ENCODE results near the gene C10orf95.
A peak's percentile ranks its signal among the peaks of the same experiment; 100 is the strongest.

Gene C10orf95

GRCh38 chr10:102416695-102417094 lies 34.6 kb downstream of the C10orf95 start:
- no peak for DNase-seq (ENCODE audit: low read depth in 2 of 3, low spot score in 2 of 3)

DNA sequence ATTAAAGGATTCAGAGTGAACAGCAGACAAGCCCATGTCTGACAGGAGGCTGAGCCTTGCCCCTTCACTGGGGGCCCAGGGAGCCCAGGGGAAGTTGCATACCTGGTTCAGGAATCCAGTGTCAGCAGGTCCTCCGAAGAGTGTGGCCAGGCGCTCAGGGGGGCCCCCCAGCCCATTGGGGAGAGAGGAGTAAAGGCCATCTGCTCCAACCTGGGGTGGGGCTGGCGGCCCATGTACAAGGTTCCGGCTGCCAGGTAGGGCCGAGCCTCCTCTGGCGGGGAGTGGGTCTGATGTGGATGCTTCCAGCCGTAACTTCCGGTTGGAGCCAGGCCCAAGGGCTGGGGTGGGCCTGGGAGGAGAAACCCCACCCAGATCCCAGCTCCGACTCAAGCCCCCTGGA lies 35.1 kb downstream of the C10orf95 start:
- DNase-seq (ENCODE audit: low read depth in 2 of 3, low spot score in 2 of 3), result no peak

GRCh38 chr10:102414749-102415148 lies 36.6 kb downstream of the C10orf95 start:
- no peak for DNase-seq (ENCODE audit: low read depth in 2 of 3, low spot score in 2 of 3)

GRCh38 chr10:102413806-102414561 lies 37.4 kb downstream of the C10orf95 start:
- DNase-seq (ENCODE audit: low read depth in 2 of 3, low spot score in 2 of 3), result no peak

GRCh38 chr10:102413053-102413705 lies 38.2 kb downstream of the C10orf95 start:
- no peak for DNase-seq (ENCODE audit: low read depth in 2 of 3, low spot score in 2 of 3)

DNA sequence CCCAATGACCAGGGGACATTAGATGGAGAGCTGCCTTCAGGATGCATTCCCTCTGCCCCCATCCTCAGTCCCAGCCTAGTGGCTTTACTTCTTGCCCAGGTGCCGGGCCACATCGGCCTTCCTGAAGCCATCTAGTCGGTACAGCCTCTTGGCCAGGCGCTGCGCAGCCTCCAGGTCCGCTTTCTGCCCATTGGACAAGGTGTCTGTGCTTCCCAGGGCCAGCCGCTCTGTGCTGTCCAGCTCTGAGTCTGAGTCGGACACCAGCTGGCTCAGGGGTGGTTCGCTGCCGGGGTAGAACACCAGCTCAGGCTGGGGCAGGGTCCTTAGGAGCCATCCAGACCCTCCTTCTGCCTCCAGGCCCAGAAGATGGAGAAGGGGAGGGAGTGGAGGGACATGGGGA lies 39.0 kb downstream of the C10orf95 start:
- no peak for DNase-seq (ENCODE audit: low read depth in 2 of 3, low spot score in 2 of 3)

DNA sequence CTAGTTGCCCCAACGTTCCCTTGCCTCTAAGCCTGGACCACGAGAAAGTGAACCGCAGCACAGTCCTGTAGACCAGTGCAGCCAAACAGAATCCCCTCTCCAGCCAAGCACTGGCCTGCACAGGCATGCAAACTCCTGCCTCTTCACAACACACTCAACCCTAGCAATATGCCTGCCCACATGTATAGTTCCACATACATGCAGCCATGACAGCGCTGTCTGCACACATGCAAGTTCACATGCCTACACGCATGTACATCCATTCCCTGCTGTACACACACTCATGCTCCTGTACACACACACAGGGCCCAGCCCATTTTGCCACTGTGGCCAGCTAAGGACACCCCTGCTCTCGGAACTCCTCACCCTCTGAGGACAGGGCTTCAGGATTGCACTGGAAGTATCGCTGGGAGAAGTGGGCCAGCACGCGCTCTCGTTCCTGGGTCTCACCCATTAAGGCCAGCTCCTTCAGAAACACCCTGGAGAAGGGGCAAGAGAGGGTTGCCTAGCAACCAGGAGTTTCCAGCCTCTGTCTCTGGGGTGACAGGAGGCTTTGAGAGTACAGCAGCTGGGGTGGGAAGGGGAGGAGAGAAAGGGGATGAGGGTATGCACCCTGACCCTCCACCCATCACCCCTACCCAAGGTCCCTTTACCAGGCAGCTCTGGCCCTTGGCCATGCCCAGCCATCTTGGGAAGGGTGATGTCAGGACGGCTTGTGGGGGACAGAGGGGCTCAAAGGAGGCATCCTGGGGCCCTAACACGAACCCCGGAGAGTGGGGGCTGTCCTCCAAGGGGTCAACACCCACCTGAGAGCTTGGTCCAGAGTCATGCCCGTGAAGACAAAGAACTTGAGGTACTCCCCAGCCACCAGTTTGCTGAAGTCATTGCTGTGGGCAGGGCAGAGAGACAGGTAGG lies 39.7 kb downstream of the C10orf95 start:
- DNase-seq (ENCODE audit: low read depth in 2 of 3, low spot score in 2 of 3), result no peak

DNA sequence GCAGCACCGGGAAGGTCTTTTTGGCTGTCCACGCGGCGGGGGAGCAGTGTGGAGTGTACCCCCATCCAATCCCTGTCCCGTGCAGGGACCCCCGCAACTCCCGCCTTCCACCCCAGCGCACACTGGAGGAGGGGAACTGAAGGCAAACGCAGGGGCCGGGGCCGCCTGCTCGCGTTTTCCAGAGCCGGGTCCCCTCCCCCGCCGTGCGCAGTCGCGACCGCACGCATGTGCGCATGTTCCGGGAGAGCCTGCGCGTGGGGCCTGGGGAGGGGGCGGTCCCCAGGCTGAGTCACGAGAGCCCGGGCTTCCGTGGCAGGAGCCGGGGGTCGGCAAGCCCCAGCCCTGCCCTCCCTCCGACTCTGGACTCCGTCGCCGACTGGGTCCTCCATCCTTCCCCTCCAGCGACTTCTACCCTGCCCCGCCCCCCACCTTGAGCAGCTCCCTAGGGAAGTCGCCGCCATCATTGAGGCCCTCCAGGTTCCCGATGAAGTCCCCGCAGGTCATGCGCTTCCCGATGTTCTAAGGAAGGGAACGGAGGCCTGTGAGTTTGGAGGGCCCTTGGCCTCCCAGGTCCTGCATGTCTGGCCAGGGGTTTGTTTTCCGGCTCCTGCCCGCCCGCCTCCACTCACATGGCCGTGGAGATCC lies 40.8 kb downstream of the C10orf95 start:
- no peak for DNase-seq (ENCODE audit: low read depth in 2 of 3, low spot score in 2 of 3)

- no peak for DNase-seq (ENCODE audit: low read depth in 2 of 3, low spot score in 2 of 3)
Observed at GRCh38 chr10:102409604-102410428, 41.5 kb downstream of the C10orf95 start.

GRCh38 chr10:102408728-102409603 lies 42.4 kb downstream of the C10orf95 start:
- DNase-seq (ENCODE audit: low read depth in 2 of 3, low spot score in 2 of 3), result peak in 1 of 3 experiments; percentile 68

- no peak for DNase-seq (ENCODE audit: low read depth in 2 of 3, low spot score in 2 of 3)
Observed at GRCh38 chr10:102408131-102408727, 43.1 kb downstream of the C10orf95 start.

GRCh38 chr10:102407425-102408130 lies 43.8 kb downstream of the C10orf95 start:
- no peak for DNase-seq (ENCODE audit: low read depth in 2 of 3, low spot score in 2 of 3)

DNA sequence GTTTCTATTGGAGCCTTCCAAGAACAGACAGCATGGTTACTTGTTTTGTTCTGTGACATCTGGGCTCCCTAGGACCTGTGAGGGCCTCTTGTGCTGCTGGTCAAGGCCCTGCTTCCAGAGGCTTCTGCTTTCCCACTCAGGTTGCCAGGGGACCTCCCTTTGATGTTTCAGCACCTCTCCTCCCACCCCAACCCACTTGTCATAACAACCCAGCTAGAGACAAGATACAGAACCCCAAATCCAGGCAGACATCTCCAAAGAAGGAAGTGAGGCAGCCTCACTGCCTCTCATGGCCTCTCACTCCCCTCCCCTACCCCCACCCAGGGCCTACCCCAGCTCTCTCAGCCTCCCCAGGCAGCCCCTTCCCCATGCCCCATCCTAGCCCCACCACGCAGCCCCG lies 44.5 kb downstream of the C10orf95 start:
- DNase-seq (ENCODE audit: low read depth in 2 of 3, low spot score in 2 of 3), result no peak

DNA sequence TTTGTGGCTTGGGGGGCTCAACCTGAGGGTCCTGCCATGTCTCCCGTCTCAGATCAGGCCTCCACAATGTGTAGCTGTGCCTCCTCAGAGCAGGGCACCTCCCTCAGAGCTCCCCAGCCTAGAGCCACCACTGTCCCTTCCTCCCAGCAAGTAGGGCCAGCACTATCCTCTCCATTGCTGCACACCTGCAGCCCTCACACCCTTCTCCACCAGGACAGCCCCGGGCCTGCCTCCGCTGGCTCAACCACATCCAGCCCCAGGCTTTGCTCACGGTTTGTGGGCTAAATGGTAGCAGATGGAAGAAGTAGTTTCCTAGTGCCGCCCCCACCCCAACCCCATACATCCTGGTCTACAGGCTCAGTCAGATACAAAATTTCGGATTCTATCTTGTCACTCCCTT lies 45.7 kb downstream of the C10orf95 start:
- no peak for DNase-seq (ENCODE audit: low read depth in 2 of 3, low spot score in 2 of 3)

DNA sequence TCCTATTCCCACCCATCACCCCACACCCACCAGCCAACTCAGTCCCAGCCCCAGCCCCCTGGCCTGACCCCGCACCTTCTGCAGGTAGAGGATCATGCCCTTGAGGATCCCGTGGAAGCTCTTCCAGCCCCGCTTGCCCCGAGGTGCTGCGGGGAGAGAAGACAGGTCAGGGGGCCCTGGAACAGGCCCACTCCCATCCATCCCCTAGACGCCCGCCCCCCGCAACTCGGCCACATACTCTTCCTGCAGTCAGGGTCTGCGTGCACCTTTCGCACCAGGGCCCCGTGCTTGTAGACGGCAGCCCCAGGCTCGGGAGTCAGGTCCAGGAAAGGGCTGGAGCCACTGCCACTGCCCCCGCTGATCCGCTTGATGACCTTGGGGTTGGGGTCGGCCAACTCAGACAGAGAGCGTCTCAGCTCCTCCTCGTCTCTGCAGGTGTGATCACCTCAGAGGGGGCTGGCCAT lies 46.2 kb downstream of the C10orf95 start:
- no peak for DNase-seq (ENCODE audit: low read depth in 2 of 3, low spot score in 2 of 3)

DNA sequence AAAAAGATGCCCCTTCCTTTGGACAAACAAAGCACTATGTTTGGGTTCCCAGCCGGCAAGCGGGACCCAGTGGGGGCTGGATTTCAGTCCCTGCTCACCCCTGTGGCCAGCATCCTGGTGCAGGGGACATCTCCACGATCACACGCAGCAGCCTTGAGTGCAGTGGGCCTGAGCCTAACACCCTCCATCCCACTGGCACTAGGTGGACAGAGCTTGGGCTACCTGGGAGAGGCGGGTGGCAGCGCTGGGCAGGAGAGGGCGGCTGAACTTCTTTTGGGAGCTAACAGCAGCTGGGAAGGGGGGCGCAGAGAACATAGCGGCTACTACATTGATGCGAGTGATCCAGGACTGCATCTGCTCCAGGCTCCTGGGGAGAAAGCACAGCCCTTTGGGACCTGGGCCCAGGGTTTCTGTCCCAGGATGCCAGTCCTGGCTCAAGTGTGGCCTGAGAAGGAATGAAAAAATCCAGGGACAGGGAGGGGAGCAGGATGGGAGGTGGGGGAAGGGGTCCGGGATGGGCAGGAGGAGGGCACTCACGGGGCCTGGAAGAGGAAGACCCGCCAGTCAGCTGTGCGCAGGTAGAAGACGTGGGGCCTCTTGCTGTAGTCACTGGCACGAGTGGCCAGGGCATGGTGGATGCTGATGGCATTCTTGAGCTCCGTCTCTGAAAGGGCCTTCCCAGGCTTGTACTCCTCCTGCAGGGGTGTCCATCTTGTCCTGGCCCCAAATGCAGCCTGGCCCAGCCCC lies 46.8 kb downstream of the C10orf95 start:
- no peak for DNase-seq (ENCODE audit: low read depth in 2 of 3, low spot score in 2 of 3)

DNA sequence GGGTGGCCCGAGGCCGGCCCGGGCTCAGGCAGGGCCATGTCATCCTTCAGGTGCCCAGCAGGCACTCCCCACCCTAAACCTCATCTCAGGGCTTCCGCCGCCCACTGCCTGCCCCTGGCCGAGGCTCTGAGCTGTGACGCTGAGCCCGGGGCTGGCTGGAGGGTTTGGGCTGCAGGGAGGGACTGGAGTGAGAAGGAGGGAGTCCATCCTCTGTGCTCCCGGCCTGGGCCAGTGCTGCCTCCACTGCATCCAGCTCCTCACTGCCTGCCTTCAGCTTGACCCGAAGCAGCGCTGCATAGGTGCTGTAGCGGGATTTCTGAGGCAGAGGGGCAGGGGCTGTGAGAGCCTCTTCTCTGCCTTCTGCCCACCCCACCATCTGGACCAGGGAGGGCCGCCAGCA lies 48.2 kb downstream of the C10orf95 start:
- DNase-seq (ENCODE audit: low read depth in 2 of 3, low spot score in 2 of 3), result no peak

- DNase-seq (ENCODE audit: low read depth in 2 of 3, low spot score in 2 of 3), result no peak
Observed at GRCh38 chr10:102402512-102402896, 48.8 kb downstream of the C10orf95 start.
